Panc1 (cell line): ENCODE measurements around the gene WDR27. TPM values are rescaled to one million over a fixed set of nuclear protein-coding genes. Genes with fewer than 3 reads are reported as not detected.

Source experiments
- ATAC-seq: fragments of 200-7000 bp; cut with Tn5 transposase; 2 replicates; pipeline ENCODE4 v1.9.1; 2020; ENCODE audit warnings: mild to moderate bottlenecking, moderate library complexity
- BruUV-seq: library from RNA; stranded (reverse); fragments of 400-500 nt; replicated peaks from 2 replicates; lab custom pipeline; 2021; lab: Mats Ljungman, UMichigan
- CTCF ChIA-PET: fragments of 300-600 bp; sonication (Branson Sonifier 250); formaldehyde crosslinking; loops from one replicate; lab custom pipeline; 2022; ENCODE audit warnings: antibody characterized with exemption; lab: Charles Lee
- POLR2A ChIA-PET: fragments of 300-600 bp; sonication (Branson Sonifier 250); formaldehyde crosslinking; loops from one replicate; lab custom pipeline; 2022; ENCODE audit warnings: antibody characterized with exemption; lab: Charles Lee
- DNase-seq: peaks from one replicate; pipeline ENCODE4 v3.0.0-alpha.2; 2010; ENCODE audit warnings: low read depth, low spot score
- H3K27ac ChIP-seq: 2 replicates; pipeline ENCODE4 v1.5.1; 2011; ENCODE audit warnings: mild to moderate bottlenecking, low read length, inconsistent platforms
- H3K27me3 ChIP-seq: fragments of 200-500 bp; sonication (Bioruptor generic); 2 replicates; pipeline ENCODE4 v1.6.0; 2014; ENCODE audit warnings: low read length, inconsistent platforms; ENCODE audit not compliant: control insufficient read depth, insufficient read depth
- H3K36me3 ChIP-seq: fragments of 200-500 bp; sonication (Bioruptor generic); 2 replicates; pipeline ENCODE4 v1.5.1; 2014; ENCODE audit warnings: inconsistent platforms, mild to moderate bottlenecking, low read length, moderate library complexity; ENCODE audit not compliant: control insufficient read depth, insufficient read depth
- H3K4me1 ChIP-seq: 2 replicates; pipeline ENCODE4 v1.5.1; 2011; ENCODE audit warnings: inconsistent platforms, mild to moderate bottlenecking, low read length, moderate library complexity; ENCODE audit not compliant: control insufficient read depth, insufficient read depth
- H3K4me3 ChIP-seq, 2 experiments: 2 replicates each; pipeline ENCODE4 v1.5.1; 2011 to 2012; ENCODE audit warnings: low read depth in 2 of 2, low read length in 2 of 2, mild to moderate bottlenecking in 2 of 2, inconsistent platforms in 1 of 2, moderate library complexity in 1 of 2
- H3K9me3 ChIP-seq: fragments of 200-500 bp; sonication (Bioruptor generic); 2 replicates; pipeline ENCODE4 v1.5.1; 2014; ENCODE audit warnings: low read depth, mild to moderate bottlenecking, inconsistent platforms, low read length, moderate library complexity; ENCODE audit not compliant: control insufficient read depth, insufficient read depth
- POLR2AphosphoS5 ChIP-seq: IDR thresholded peaks from 2 replicates; pipeline ENCODE4 v1.6.1; 2012; ENCODE audit warnings: mild to moderate bottlenecking, low read depth, low read length, moderate library complexity
- SIN3A ChIP-seq: IDR thresholded peaks from 2 replicates; pipeline ENCODE4 v1.6.1; 2012; ENCODE audit warnings: low read depth, mild to moderate bottlenecking, low read length, moderate library complexity, borderline replicate concordance; ENCODE audit not compliant: insufficient read depth
- TCF7L2 ChIP-seq: IDR thresholded peaks from 2 replicates; pipeline ENCODE4 v1.6.1; 2011; ENCODE audit warnings: mild to moderate bottlenecking, low read depth, low read length, inconsistent platforms
- in situ Hi-C: cut with HindIII; loops from 2 replicates; pipeline ENCODE4 v1.10.0; 2016; ENCODE audit warnings: low sequenced_read_pairs, low pct_unique_long_range_greater_than_20kb
- intact Hi-C: fragments of 100-400 bp; cut with micrococcal nuclease; formaldehyde crosslinking; loops from one replicate; pipeline ENCODE4 v1.10.0; 2022; ENCODE audit not compliant: unreplicated experiment
- total RNA-seq: library from RNA; stranded (reverse); gene quantifications from one replicate; pipeline ENCODE4 v1.2.1, GENCODE V29; 2021; ENCODE audit not compliant: unreplicated experiment
- TF ChIP-seq, protein P1 (sequence below): fragments of 450-650 bp; IDR thresholded peaks from 2 replicates; pipeline ENCODE4 v1.5.1; 2017; ENCODE audit warnings: mild to moderate bottlenecking
- TF ChIP-seq, protein P2 (sequence below), 2 experiments: IDR thresholded peaks; 2 replicates each; pipeline ENCODE4 v1.6.1; 2011 to 2012; ENCODE audit warnings: low read depth in 2 of 2, control low read depth in 1 of 2, low read length in 1 of 2, mild to moderate bottlenecking in 1 of 2, moderate library complexity in 1 of 2; ENCODE audit not compliant: insufficient read depth in 1 of 2

WDR27 gene
- total RNA-seq, 1 experiment from 2014 or later, result 56.3 TPM

DNA sequence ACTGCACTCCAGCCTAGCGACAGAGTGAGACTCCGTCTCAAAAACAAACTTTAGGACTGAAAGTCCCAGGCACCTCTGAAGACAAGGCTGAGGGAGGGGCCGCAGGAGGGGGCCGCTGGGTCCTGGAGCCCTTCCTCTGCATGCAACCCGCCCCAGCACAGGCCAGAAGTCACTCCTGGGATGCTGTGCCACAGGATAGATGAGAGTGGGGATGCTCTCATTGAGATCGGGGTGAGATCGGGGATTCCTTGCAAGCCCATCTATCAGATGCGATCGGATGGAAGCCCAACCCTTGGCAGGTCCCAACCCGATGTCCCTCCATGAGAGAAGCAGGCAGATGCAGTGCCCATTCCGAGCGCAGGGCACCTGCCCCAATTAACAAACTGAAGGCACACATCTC is 66.5 kb downstream of the WDR27 start:
- Histone ChIP-seq H3K36me3 (peaks cover 8% of the 10 kb centered on the region), H3K27me3 (no peaks in the 10 kb centered on the region), H3K9me3 (no peaks in the 10 kb centered on the region), H3K4me1 (no peaks in the 10 kb centered on the region), H3K4me3 (no peak overlapping the region), H3K27ac (no peak overlapping the region)
- no peak for DNase-seq
- in situ Hi-C loops, result no loop called here
- no peak for ATAC-seq
- ChIA-PET POLR2A (no interaction called here), CTCF (no interaction called here)
- intact Hi-C loops, result no loop called here
- TF ChIP-seq TCF7L2 (no peak), POLR2AphosphoS5 (no peak), SIN3A (no peak)
- TF ChIP-seq, protein P1, sequence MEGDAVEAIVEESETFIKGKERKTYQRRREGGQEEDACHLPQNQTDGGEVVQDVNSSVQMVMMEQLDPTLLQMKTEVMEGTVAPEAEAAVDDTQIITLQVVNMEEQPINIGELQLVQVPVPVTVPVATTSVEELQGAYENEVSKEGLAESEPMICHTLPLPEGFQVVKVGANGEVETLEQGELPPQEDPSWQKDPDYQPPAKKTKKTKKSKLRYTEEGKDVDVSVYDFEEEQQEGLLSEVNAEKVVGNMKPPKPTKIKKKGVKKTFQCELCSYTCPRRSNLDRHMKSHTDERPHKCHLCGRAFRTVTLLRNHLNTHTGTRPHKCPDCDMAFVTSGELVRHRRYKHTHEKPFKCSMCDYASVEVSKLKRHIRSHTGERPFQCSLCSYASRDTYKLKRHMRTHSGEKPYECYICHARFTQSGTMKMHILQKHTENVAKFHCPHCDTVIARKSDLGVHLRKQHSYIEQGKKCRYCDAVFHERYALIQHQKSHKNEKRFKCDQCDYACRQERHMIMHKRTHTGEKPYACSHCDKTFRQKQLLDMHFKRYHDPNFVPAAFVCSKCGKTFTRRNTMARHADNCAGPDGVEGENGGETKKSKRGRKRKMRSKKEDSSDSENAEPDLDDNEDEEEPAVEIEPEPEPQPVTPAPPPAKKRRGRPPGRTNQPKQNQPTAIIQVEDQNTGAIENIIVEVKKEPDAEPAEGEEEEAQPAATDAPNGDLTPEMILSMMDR, result no peak
- TF ChIP-seq, protein P2, sequence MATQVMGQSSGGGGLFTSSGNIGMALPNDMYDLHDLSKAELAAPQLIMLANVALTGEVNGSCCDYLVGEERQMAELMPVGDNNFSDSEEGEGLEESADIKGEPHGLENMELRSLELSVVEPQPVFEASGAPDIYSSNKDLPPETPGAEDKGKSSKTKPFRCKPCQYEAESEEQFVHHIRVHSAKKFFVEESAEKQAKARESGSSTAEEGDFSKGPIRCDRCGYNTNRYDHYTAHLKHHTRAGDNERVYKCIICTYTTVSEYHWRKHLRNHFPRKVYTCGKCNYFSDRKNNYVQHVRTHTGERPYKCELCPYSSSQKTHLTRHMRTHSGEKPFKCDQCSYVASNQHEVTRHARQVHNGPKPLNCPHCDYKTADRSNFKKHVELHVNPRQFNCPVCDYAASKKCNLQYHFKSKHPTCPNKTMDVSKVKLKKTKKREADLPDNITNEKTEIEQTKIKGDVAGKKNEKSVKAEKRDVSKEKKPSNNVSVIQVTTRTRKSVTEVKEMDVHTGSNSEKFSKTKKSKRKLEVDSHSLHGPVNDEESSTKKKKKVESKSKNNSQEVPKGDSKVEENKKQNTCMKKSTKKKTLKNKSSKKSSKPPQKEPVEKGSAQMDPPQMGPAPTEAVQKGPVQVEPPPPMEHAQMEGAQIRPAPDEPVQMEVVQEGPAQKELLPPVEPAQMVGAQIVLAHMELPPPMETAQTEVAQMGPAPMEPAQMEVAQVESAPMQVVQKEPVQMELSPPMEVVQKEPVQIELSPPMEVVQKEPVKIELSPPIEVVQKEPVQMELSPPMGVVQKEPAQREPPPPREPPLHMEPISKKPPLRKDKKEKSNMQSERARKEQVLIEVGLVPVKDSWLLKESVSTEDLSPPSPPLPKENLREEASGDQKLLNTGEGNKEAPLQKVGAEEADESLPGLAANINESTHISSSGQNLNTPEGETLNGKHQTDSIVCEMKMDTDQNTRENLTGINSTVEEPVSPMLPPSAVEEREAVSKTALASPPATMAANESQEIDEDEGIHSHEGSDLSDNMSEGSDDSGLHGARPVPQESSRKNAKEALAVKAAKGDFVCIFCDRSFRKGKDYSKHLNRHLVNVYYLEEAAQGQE (IDR thresholded peaks at IDR 0.05; ENCODE audit: insufficient read depth in 1 of 2, low read depth in 2 of 2, low read length in 1 of 2), result no peak
- no TSS peak for BruUV-seq

DNA sequence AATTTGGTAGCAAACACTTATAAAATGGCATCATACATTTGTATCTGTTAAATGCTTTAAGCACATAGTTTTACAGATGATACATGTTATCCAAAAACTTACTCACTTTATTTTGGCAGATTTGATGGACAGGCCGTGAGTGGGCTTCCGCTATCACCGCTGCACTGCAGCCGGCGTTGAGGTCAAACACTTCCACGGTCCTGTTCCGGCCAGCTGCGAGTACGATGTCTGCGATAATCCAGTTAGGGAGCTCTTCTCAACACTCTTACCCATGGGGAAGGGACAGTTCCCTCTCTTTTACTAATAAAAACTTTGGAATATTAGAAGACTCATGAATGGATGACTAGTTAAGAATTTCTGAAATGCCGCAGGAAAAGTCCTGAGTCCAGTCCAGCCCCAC is 69.0 kb downstream of the WDR27 start:
- in situ Hi-C loops, result no loop called here
- Histone ChIP-seq H3K4me1 (no peaks in the 10 kb centered on the region), H3K27ac (no peak overlapping the region), H3K4me3 (no peak overlapping the region), H3K9me3 (no peaks in the 10 kb centered on the region), H3K36me3 (peaks cover 8% of the 10 kb centered on the region), H3K27me3 (no peaks in the 10 kb centered on the region)
- BruUV-seq, result no TSS peak
- no peak for ATAC-seq
- TF ChIP-seq POLR2AphosphoS5, result no peak
- TF ChIP-seq SIN3A, result no peak
- TF ChIP-seq, protein P2 (IDR thresholded peaks at IDR 0.05; ENCODE audit: insufficient read depth in 1 of 2, low read depth in 2 of 2, low read length in 1 of 2), result no peak
- TF ChIP-seq TCF7L2, result no peak
- TF ChIP-seq, protein P1, result no peak
- POLR2A ChIA-PET, result no interaction called here
- intact Hi-C loops, result no loop called here
- DNase-seq, result no peak
- CTCF ChIA-PET, result no interaction called here
